A549 (cell line): ENCODE data around the gene RNF112.

ENCODE experiments used
- BHLHE40 ChIP-seq: IDR thresholded peaks from 2 replicates; pipeline ENCODE4 v1.6.1; 2012; ENCODE audit warnings: low read depth, low read length, inconsistent platforms
- TF ChIP-seq, protein P1 (sequence below): fragments of >200 bp; sonication (Bioruptor Twin); formaldehyde crosslinking; IDR thresholded peaks from 3 replicates; pipeline ENCODE4 v1.5.1; 2016

DNA sequence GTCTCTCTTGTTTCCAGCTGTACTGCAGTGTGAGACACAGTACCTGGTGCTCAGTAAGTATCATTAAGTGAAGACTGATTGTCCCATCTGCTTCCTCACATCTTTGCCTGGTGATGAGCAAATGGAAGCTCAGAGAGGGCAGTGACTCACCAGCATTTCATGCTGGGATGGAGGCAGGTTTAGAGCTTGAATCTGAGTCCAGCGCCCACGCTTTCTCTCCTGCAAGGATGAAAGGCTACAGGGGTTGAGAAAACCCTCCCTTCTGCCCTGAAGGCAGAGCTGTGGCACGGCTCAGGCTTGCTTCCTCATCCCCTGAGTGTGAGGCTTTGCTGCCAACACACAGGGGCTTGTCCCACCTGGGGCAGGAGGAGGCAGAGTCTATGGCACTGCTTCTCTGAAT, 1.5 kb upstream of the RNF112 start:
- TF ChIP-seq, protein P1, sequence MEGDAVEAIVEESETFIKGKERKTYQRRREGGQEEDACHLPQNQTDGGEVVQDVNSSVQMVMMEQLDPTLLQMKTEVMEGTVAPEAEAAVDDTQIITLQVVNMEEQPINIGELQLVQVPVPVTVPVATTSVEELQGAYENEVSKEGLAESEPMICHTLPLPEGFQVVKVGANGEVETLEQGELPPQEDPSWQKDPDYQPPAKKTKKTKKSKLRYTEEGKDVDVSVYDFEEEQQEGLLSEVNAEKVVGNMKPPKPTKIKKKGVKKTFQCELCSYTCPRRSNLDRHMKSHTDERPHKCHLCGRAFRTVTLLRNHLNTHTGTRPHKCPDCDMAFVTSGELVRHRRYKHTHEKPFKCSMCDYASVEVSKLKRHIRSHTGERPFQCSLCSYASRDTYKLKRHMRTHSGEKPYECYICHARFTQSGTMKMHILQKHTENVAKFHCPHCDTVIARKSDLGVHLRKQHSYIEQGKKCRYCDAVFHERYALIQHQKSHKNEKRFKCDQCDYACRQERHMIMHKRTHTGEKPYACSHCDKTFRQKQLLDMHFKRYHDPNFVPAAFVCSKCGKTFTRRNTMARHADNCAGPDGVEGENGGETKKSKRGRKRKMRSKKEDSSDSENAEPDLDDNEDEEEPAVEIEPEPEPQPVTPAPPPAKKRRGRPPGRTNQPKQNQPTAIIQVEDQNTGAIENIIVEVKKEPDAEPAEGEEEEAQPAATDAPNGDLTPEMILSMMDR, result no peak
- no peak for TF ChIP-seq BHLHE40
